H9 (cell line): Measurements from ENCODE around the gene TANK. TPM values are rescaled to one million over a fixed set of nuclear protein-coding genes. Genes with fewer than 3 reads are reported as not detected.

Experiments
- DNase-seq: peaks from one replicate; pipeline ENCODE4 v3.0.0-alpha.2; 2017
- H2AFZ ChIP-seq: one replicate; pipeline ENCODE4 v1.6.1; 2013; ENCODE audit warnings: mild to moderate bottlenecking, low read length, control low read depth, moderate library complexity
- H2AK5ac ChIP-seq: 2 replicates; pipeline ENCODE4 v1.6.1; 2013; ENCODE audit warnings: low read length, control low read depth, mixed read lengths; ENCODE audit not compliant: insufficient read length
- H2BK120ac ChIP-seq: one replicate; pipeline ENCODE4 v1.6.1; 2013; ENCODE audit warnings: low read depth, mild to moderate bottlenecking, low read length, control low read depth, inconsistent platforms; ENCODE audit not compliant: poor library complexity, severe bottlenecking
- H2BK12ac ChIP-seq: 2 replicates; pipeline ENCODE4 v1.6.1; 2013; ENCODE audit warnings: low read length, control low read depth, mixed read lengths, low read depth; ENCODE audit not compliant: insufficient read length
- H2BK15ac ChIP-seq: 2 replicates; pipeline ENCODE4 v1.6.1; 2013; ENCODE audit warnings: low read depth, low read length, control low read depth
- H2BK20ac ChIP-seq: one replicate; pipeline ENCODE4 v1.6.1; 2013; ENCODE audit warnings: low read depth, mild to moderate bottlenecking, low read length, control low read depth, inconsistent platforms; ENCODE audit not compliant: poor library complexity, severe bottlenecking
- H2BK5ac ChIP-seq: 2 replicates; pipeline ENCODE4 v1.6.1; 2013; ENCODE audit warnings: low read length, control low read depth, mixed read lengths; ENCODE audit not compliant: insufficient read length
- H3K14ac ChIP-seq: 2 replicates; pipeline ENCODE4 v1.6.1; 2013; ENCODE audit warnings: low read length, control low read depth; ENCODE audit not compliant: insufficient read depth
- H3K18ac ChIP-seq: 2 replicates; pipeline ENCODE4 v1.6.1; 2013; ENCODE audit warnings: low read depth, mild to moderate bottlenecking, mixed read lengths, low read length, control low read depth; ENCODE audit not compliant: insufficient read length
- H3K23ac ChIP-seq: 2 replicates; pipeline ENCODE4 v1.6.1; 2013; ENCODE audit warnings: low read length, control low read depth, mixed read lengths, low read depth; ENCODE audit not compliant: insufficient read length
- H3K23me2 ChIP-seq: 2 replicates; pipeline ENCODE4 v1.6.1; 2013; ENCODE audit warnings: low read depth, mild to moderate bottlenecking, mixed read lengths, low read length, control low read depth; ENCODE audit not compliant: insufficient read length, poor library complexity, severe bottlenecking
- H3K27ac ChIP-seq: 2 replicates; pipeline ENCODE4 v1.5.1; 2013; ENCODE audit warnings: low read length, control low read depth, mixed read lengths, low read depth; ENCODE audit not compliant: insufficient read length
- H3K27me3 ChIP-seq: 2 replicates; pipeline ENCODE4 v1.6.1; 2013; ENCODE audit warnings: low read length, control low read depth, inconsistent platforms; ENCODE audit not compliant: insufficient read depth
- H3K4ac ChIP-seq: 2 replicates; pipeline ENCODE4 v1.6.1; 2013; ENCODE audit warnings: low read depth, mild to moderate bottlenecking, control low read depth, inconsistent platforms, low read length, moderate library complexity
- H3K4me1 ChIP-seq: 2 replicates; pipeline ENCODE4 v1.6.1; 2013; ENCODE audit warnings: low read length, control low read depth, inconsistent platforms; ENCODE audit not compliant: insufficient read depth
- H3K4me2 ChIP-seq: 2 replicates; pipeline ENCODE4 v1.6.1; 2013; ENCODE audit warnings: low read length, control low read depth, mixed read lengths; ENCODE audit not compliant: insufficient read length, insufficient read depth
- H3K56ac ChIP-seq: 2 replicates; pipeline ENCODE4 v1.6.1; 2013; ENCODE audit warnings: low read depth, mild to moderate bottlenecking, mixed read lengths, low read length, control low read depth; ENCODE audit not compliant: insufficient read length
- H3K79me1 ChIP-seq: 2 replicates; pipeline ENCODE4 v1.6.1; 2013; ENCODE audit warnings: low read depth, mild to moderate bottlenecking, moderate library complexity, low read length, control low read depth, inconsistent platforms; ENCODE audit not compliant: insufficient read depth, poor library complexity, severe bottlenecking
- H3K79me2 ChIP-seq: 2 replicates; pipeline ENCODE4 v1.6.1; 2013; ENCODE audit warnings: low read length, control low read depth, inconsistent platforms; ENCODE audit not compliant: insufficient read depth
- H3K9ac ChIP-seq: 2 replicates; pipeline ENCODE4 v1.6.1; 2013; ENCODE audit warnings: low read length, control low read depth, mixed read lengths; ENCODE audit not compliant: insufficient read length; ENCODE audit errors: extremely low read depth
- H3K9me3 ChIP-seq: one replicate; pipeline ENCODE4 v1.6.1; 2013; ENCODE audit warnings: low read depth, low read length, inconsistent platforms; ENCODE audit not compliant: control insufficient read depth
- H3T11ph ChIP-seq: one replicate; pipeline ENCODE4 v1.6.1; 2013; ENCODE audit warnings: mild to moderate bottlenecking, low read length, control low read depth, inconsistent platforms
- H4K20me1 ChIP-seq: one replicate; pipeline ENCODE4 v1.6.1; 2013; ENCODE audit not compliant: control insufficient read depth, insufficient read length, insufficient read depth
- H4K5ac ChIP-seq: 2 replicates; pipeline ENCODE4 v1.6.1; 2013; ENCODE audit warnings: low read depth, mild to moderate bottlenecking, mixed read lengths, low read length, control low read depth; ENCODE audit not compliant: insufficient read length
- H4K8ac ChIP-seq: replicated peaks from 2 replicates; pipeline ENCODE4 v1.6.1; 2013; ENCODE audit warnings: low read length, control low read depth, mixed read lengths, low read depth; ENCODE audit not compliant: insufficient read length
- H4K91ac ChIP-seq: 2 replicates; pipeline ENCODE4 v1.6.1; 2013; ENCODE audit warnings: low read depth, mild to moderate bottlenecking, moderate library complexity, mixed read lengths, low read length, control low read depth; ENCODE audit not compliant: insufficient read length
- H3K27ac Mint-ChIP-seq, 3 experiments: 2 replicates in 2 of 3; 3 replicates in 1 of 3; pipeline ENCODE4 v1.8.0; 2020 to 2021; ENCODE audit warnings: mixed read lengths in 3 of 3, mild to moderate bottlenecking in 1 of 3, moderate library complexity in 1 of 3
- H3K27me3 Mint-ChIP-seq: 2 replicates; pipeline ENCODE4 v1.8.0; 2021; ENCODE audit warnings: low read depth, mild to moderate bottlenecking, moderate library complexity, mixed read lengths
- H3K36me3 Mint-ChIP-seq, 3 experiments: 2 replicates in 2 of 3; 3 replicates in 1 of 3; pipeline ENCODE4 v1.8.0; 2020 to 2021; ENCODE audit warnings: low read depth in 3 of 3, mixed read lengths in 3 of 3; ENCODE audit not compliant: insufficient read depth in 1 of 3
- H3K4me1 Mint-ChIP-seq, 2 experiments: 2 replicates each; pipeline ENCODE4 v1.8.0; 2020; ENCODE audit warnings: mixed read lengths in 2 of 2
- H3K4me3 Mint-ChIP-seq, 2 experiments: 2 replicates in 1 of 2; 3 replicates in 1 of 2; pipeline ENCODE4 v1.8.0; 2020 to 2021; ENCODE audit warnings: mild to moderate bottlenecking in 2 of 2, mixed read lengths in 2 of 2, moderate library complexity in 1 of 2
- H3K9me3 Mint-ChIP-seq, 2 experiments: 2 replicates in 1 of 2; 3 replicates in 1 of 2; pipeline ENCODE4 v1.8.0; 2020; ENCODE audit warnings: mild to moderate bottlenecking in 2 of 2, mixed read lengths in 2 of 2, moderate library complexity in 1 of 2
- CTCF ChIP-seq: fragments of 200-600 bp; sonication (generic); conservative IDR thresholded peaks from 3 replicates; pipeline ENCODE4 v1.8.0; 2021; ENCODE audit warnings: antibody characterized with exemption, mild to moderate bottlenecking
- WGBS: extraction: QIAGEN DNeasy Blood & Tissue Kit; methylation state at CpG from one replicate; pipeline ENCODE4 v1.1.7; 2013; ENCODE audit warnings: missing lambda C conversion rate, low lambda C conversion rate, mixed read lengths; ENCODE audit not compliant: insufficient read length; ENCODE audit errors: extremely low coverage; 5-methylcytosine and 5-hydroxymethylcytosine counted together
- total RNA-seq: library from RNA; stranded (reverse); gene quantifications from 2 replicates; pipeline ENCODE4 v1.2.1, GENCODE V29; 2021

TANK gene
- total RNA-seq, 1 experiment from 2014 or later = 23.9 TPM

- Histone ChIP-seq H4K20me1 (no peaks in the 10 kb centered on the region), H3K56ac (no peak overlapping the region), H3K9me3 (no peaks in the 10 kb centered on the region), H3K4me2 (no peak overlapping the region), H2BK12ac (no peak overlapping the region), H3K79me2 (no peaks in the 10 kb centered on the region), H3K79me1 (no peaks in the 10 kb centered on the region), H3K27me3 (no peaks in the 10 kb centered on the region), H2AFZ (no peak overlapping the region), H3T11ph (no peak overlapping the region), H3K23me2 (no peaks in the 10 kb centered on the region), H3K9ac (no peak overlapping the region), H3K14ac (no peak overlapping the region), H3K4ac (no peak overlapping the region), H4K8ac (no peak overlapping the region), H3K23ac (no peak overlapping the region), H4K91ac (no peak overlapping the region), H2AK5ac (no peak overlapping the region), H2BK5ac (no peak overlapping the region), H4K5ac (no peak overlapping the region), H3K18ac (no peak overlapping the region), H3K4me1 (no peaks in the 10 kb centered on the region), H2BK120ac (no peak overlapping the region), H3K27ac (no peak overlapping the region), H2BK20ac (no peak overlapping the region), H2BK15ac (no peak overlapping the region)
- H3K4me1 Mint-ChIP-seq = no peaks in the 10 kb centered on the region
- DNase-seq = no peak
- no peak overlapping the region for H3K4me3 Mint-ChIP-seq
- H3K36me3 Mint-ChIP-seq = peaks cover 0 to 3% (median 0%) of the 10 kb centered on the region in 3 experiments; a peak in 1 of 7 replicates
- H3K9me3 Mint-ChIP-seq = peaks cover 0 to 3% of the 10 kb centered on the region in 2 experiments; a peak in 3 of 5 replicates
- no peaks in the 10 kb centered on the region for H3K27me3 Mint-ChIP-seq
- TF ChIP-seq CTCF = no peak
- no peak overlapping the region for H3K27ac Mint-ChIP-seq
- no CpG with 5 or more reads among the region's 3 CpGs for WGBS
Measured at GRCh38 chr2:161128885-161129284, 31.3 kb upstream of the TANK start.
